ENCODE measurements around the gene PKDCC. TPM values are rescaled to one million over a fixed set of nuclear protein-coding genes. Genes with fewer than 3 reads are reported as not detected.

PKDCC gene
- total and polyA plus RNA-seq, 10 of the 15 experiments (the other 5 are each of a cell fraction or from before 2014, with no cell fraction given), result 0.13 to 10.2 (median 2.3) TPM

DNA sequence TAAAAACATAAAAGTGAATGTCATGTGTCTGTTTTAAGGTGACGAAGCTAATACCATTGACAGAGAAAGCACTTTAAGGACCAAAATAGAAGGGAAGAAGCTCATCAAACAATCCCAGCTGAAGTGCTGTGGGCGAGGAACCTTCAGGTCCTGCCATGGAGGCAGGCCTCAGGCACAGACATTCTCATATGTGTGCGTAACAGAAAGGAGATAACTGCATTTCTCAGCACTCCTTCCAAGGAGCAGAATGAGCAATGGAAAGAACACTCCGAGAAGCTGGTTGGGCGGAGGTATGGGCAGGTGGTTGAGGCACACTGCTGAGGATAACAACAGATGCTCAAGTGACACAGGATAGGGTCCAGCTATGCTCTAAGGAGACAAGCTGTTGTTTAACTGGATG lies 42.4 kb downstream of the PKDCC start:
- WGBS (ENCODE audit: insufficient coverage, insufficient replicate concordance, low lambda C conversion rate, missing lambda C conversion rate), result 45% methylated on average over 5 of the region's 5 CpGs
- POLR2A ChIA-PET, result interaction anchor here (1.6 kb wide), 1 partner anchor 81 kb away, joined by 3 read pairs; no protein-coding TSS in a partner anchor
- in situ Hi-C loops (cut with MboI), result loop anchor here (10.0 kb wide), 1 partner anchor 145 kb away; no protein-coding TSS in a partner anchor

More for the DNA sequence above, 42.4 kb downstream of the PKDCC start:
- Histone ChIP-seq H3K4me1 (ENCODE audit: control insufficient read depth, insufficient read depth, low read length) (no peaks in the 10 kb centered on the region), H3K9ac (ENCODE audit: control insufficient read depth, insufficient read depth, low read length) (no peak overlapping the region), H3K36me3 (ENCODE audit: control insufficient read depth in 2 of 2, insufficient read depth in 2 of 2, low read length in 1 of 2) (no peaks in the 10 kb centered on the region), H3K4me3 (no peak overlapping the region), H3K27ac (ENCODE audit: control insufficient read depth, insufficient read depth) (no peak overlapping the region), H3K4me2 (ENCODE audit: control insufficient read depth, insufficient read depth) (no peak overlapping the region), H3K27me3 (replicated peaks in 1 of 2; ENCODE audit: control insufficient read depth in 2 of 2, insufficient read depth in 2 of 2, low read length in 1 of 2) (0 out of 4 replicates have a peak, but pooled peaks cover 0 to 3% of the 10 kb centered on the region in 2 experiments), H2AFZ (ENCODE audit: control insufficient read depth, low read depth, low read length) (no peak overlapping the region), H3K79me2 (ENCODE audit: control insufficient read depth, insufficient read depth, low read length) (no peaks in the 10 kb centered on the region), H3K9me3 (replicated peaks; ENCODE audit: control insufficient read depth, insufficient read depth, low read length) (no peaks in the 10 kb centered on the region), H4K20me1 (ENCODE audit: control insufficient read depth, insufficient read depth) (no peaks in the 10 kb centered on the region)
- no peak for TF ChIP-seq ATF2 (IDR thresholded peaks at IDR 0.05; ENCODE audit: low read length)
- no peak for TF ChIP-seq WRNIP1 (IDR thresholded peaks at IDR 0.05; ENCODE audit: borderline replicate concordance, low read depth, low read length)
- no peak for TF ChIP-seq DPF2 (IDR thresholded peaks at IDR 0.05)
- FAIRE-seq (no peak), ATAC-seq (no peak), DNase-seq (ENCODE audit: low read depth, low spot score) (no peak)
- BruUV-seq (replicated peaks), result no TSS peak
- SMC1A ChIA-PET (ENCODE audit: uncharacterized antibody, unreplicated experiment), result interaction anchor here (0.8 to 3.9 kb wide), 11 partner anchors 39 to 263 kb away, joined by 3 to 29 read pairs (median 3); no protein-coding TSS in a partner anchor
- RAD21 ChIA-PET (ENCODE audit: unreplicated experiment), result interaction anchor here (1.4 to 3.2 kb wide), 4 partner anchors 152 to 239 kb away, joined by 5 to 16 read pairs (median 9); no protein-coding TSS in a partner anchor
- CTCF ChIA-PET, result interaction anchor here (0.7 to 12.8 kb wide), 17 partner anchors 9 to 259 kb away, joined by 3 to 462 read pairs (median 5); no protein-coding TSS in a partner anchor
- intact Hi-C loops (cut with micrococcal nuclease; ENCODE audit: unreplicated experiment), result no loop called here
